Astrocyte (in vitro differentiated cells and primary cell): ENCODE results near the gene PRR20B.

Source experiments
- CTCF ChIP-seq: IDR thresholded peaks from 2 replicates; pipeline ENCODE4 v1.5.1; 2011; ENCODE audit warnings: low read depth, mild to moderate bottlenecking, inconsistent platforms, low read length, moderate library complexity; ENCODE audit not compliant: insufficient read depth
- EZH2 ChIP-seq: IDR thresholded peaks from 2 replicates; pipeline ENCODE4 v1.6.1; 2012; ENCODE audit warnings: mild to moderate bottlenecking, low read length, inconsistent platforms; ENCODE audit not compliant: insufficient read depth

DNA sequence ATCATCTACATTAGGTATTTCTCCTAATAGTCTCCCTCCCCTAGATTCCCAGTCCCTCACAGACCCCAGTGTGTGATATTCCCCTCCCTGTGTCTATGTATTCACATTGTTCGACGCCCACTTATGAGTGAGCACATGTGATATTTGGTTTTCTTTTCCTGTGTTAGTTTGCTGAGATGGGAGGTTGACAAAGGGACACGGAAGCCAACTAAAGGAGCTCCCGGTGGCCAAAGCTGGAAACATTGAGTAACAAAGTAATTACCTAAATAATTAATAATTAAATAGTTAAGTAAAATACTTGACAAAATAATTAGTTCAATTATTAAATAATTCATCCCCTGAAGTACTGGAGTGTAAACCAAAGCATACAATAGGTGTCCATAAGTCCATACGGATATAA, 8.3 kb upstream of the PRR20B start:
- TF ChIP-seq CTCF (no peak), EZH2 (no peak)
